GM19043 (cell line): Measurements from ENCODE around the gene PREP.

Source experiments
- ATAC-seq: cut with Tn5 transposase; IDR thresholded peaks from one replicate; pipeline ENCODE4 v1.9.1; 2021; ENCODE audit warnings: low read depth; ENCODE audit not compliant: unreplicated experiment

The PREP gene

GRCh38 chr6:105317607-105318533 lies 85.0 kb downstream of the PREP start:
- ATAC-seq: no peak

DNA sequence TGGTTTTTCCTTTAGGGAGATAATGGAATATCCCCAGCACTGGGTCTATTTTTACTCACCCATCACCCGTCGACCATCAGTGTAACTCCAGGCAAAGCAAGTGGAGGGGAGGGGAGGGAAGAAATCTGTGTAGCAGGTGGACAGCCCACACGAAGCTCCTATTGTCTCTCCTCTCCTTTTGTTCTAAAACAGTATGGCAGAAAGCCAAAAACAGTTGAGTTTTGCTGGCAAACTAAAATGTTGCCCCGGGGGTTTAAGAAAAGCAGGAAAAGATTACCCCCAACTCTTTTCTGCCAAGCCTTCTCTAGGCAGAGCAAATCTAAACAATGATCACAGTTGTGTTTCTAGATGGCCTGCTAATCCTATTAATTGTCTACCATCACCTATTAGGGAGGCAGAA lies 89.7 kb downstream of the PREP start:
- no peak for ATAC-seq

- ATAC-seq: no peak
These were observed 91.9 kb downstream of the PREP start for GRCh38 chr6:105310947-105311346.

- ATAC-seq: no peak
These were observed 92.5 kb downstream of the PREP start for GRCh38 chr6:105310371-105310770.

- ATAC-seq: no peak
These were observed 94.0 kb downstream of the PREP start for GRCh38 chr6:105308840-105309239.

DNA sequence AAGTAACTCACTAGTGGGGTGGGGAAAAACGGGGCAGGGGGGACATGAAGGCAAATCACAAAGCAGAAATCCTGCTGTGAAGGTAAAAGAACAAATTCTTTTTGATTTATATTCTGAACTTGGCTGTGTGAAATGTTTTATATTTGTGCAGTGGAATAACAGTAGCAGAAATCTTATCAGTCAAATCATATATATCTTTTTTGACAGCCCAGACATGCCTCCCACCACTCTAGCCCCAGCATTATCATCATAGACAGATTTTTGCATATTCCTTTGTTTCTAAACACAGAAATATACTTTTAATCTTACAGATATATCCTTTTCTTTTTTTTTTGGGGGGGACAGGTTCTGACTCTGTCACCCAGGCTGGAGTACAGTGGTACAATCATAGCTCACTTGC lies 97.4 kb downstream of the PREP start:
- no peak for ATAC-seq

DNA sequence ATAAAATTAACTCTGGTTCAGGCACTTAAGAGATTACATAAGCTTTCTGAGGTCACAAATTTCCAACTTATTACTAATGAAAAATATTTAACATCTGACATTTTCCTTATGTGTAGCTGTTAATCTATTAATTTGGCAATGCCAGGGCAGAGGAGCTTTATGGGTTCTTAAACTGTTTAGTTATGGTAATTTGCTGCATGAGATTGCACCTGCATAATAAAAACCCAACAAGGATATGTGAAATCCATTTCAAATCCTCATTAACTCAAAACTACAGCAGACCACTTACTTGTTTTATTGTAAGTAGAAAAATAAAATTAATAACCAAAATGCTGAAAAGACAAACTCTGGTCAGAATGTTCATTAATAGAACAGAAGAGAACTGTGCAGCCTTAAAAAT lies 98.1 kb downstream of the PREP start:
- no peak for ATAC-seq

GRCh38 chr6:105304366-105304765 lies 98.5 kb downstream of the PREP start:
- no peak for ATAC-seq

GRCh38 chr6:105302617-105303128 lies 100.2 kb downstream of the PREP start:
- no peak for ATAC-seq

GRCh38 chr6:105301756-105302616 lies 100.9 kb downstream of the PREP start:
- no peak for ATAC-seq

- no peak for ATAC-seq
These were observed 101.8 kb downstream of the PREP start for GRCh38 chr6:105301072-105301503.

- no peak for ATAC-seq
These were observed 102.8 kb downstream of the PREP start for GRCh38 chr6:105300090-105300489.

- ATAC-seq: no peak
These were observed 108.8 kb downstream of the PREP start for GRCh38 chr6:105294129-105294528.

DNA sequence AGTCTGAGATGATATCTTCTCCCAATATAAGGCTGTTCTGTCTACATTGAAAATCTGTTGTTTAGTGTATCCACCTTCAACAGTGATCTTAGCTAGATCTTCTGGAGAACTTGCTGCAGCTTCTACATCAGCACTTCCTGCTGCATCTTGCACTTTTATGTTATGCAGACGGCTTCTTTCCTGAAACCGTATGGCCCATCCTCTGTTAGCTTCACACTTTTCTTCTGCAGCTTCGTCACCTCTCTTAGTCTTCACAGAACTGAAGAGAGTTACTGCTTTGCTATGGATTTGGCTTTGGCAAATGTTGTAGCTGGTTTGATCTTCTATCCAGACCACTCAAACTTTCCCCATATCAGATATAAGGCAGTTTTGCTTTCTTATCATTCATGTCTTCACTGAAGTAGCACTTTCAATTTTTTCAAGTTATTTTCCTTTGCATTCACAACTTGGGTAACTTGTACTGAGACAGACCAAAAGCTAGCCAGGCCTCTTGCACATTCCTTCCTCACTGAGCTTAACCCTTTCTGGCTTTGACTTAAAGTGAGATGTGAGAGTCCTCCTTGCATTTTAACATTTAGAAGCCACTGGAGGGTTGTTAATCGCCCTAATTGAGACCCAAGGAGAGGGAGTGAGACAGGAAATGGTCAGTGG lies 110.1 kb downstream of the PREP start:
- ATAC-seq: no peak

DNA sequence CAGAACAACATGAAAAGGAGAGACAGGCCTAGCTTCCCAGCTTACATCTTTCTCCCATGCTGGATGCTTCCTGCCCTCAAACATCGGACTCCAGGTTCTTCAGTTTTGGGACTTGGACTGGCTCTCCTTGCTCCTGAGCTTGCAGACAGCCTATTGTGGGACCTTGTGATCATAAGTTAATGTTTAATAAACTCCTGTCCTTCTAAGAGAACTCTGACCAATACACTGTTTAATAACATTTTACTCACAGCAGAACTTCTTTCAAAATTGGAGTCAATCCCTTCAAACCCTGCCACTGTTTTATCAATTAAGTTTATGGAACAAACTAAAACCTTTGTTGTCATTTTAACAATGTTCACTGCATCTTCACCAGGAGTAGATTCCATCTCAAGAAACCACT lies 111.4 kb downstream of the PREP start:
- ATAC-seq: no peak

DNA sequence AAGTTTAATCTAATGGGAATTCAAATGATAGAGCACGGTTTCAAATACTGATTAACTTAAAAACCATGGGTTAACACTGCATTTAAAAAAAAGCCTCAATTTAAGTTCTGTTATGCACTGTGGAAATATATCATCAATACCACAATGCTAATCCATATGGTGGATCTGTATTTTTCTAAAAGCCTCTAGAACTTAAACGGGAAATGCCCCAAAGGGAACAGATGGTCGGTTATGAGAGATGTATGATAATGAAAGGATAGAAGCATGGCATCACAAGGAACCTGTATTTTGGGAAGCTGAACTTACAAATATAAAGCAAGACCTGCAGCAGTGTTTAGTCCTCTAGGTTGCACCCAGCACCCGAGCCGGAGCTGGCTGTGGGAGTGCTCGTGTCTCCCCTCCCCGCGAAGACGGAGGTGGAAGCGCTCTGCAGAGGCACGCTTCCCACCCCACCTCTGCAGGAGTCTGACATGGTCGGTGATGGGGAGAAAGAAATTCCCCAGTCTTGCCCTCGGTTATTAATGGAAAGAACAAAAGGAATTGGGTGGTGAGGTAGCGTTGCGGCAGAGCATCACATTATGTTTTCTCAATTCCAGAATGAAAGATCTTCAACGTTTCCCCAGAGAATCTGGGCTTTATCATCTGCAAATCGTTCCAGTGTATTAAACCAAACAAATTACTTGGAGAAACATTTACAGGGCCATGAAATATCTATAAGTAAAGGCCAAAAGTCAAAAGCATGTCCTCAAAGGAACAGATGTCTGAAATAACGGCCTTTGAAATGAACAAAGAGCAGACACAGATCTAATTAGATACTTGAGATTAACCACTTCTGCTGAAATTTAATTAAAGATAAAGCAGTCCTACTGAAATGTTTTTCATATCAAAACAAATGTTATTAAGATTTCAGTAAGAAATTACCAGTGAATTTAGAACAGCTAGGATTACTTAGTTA lies 120.0 kb downstream of the PREP start:
- no peak for ATAC-seq

- no peak for ATAC-seq
These were observed 122.8 kb downstream of the PREP start for GRCh38 chr6:105280033-105280432.

GRCh38 chr6:105279463-105279862 lies 123.4 kb downstream of the PREP start:
- no peak for ATAC-seq

- no peak for ATAC-seq
These were observed 124.1 kb downstream of the PREP start for GRCh38 chr6:105278813-105279212.

- ATAC-seq: no peak
These were observed 124.8 kb downstream of the PREP start for GRCh38 chr6:105278035-105278434.
